ENCODE data around the gene UBALD2.
A peak's percentile ranks its signal among the peaks of the same experiment; 100 is the strongest.

Gene UBALD2

GRCh38 chr17:76307966-76308338 lies 42.8 kb downstream of the UBALD2 start, which contains the start of gene QRICH2:
Gene QRICH2, minus strand, starts transcription at chr17:76308276. Its CDS starts 278 bp downstream, at chr17:76307998.
- H3K27ac ChIP-seq, result no peak within 1 kb of the TSS
- no peak within 1 kb of the TSS for H3K9ac ChIP-seq
- no peaks in the 10 kb centered on the region for H3K36me3 ChIP-seq (ENCODE audit: control insufficient read depth, insufficient read depth, low read length)
- H3K9me3 ChIP-seq (ENCODE audit: control insufficient read depth, low read length), result no peaks in the 10 kb centered on the region
- H3K27me3 ChIP-seq (ENCODE audit: control insufficient read depth, insufficient read depth, low read length), result no peaks in the 10 kb centered on the region
- H3K4me1 ChIP-seq, result no peaks in the 10 kb centered on the region
- H2AFZ ChIP-seq, result no peak within 1 kb of the TSS
- no peak for TF ChIP-seq CTCF (IDR thresholded peaks at IDR 0.05)
- H3K4me2 ChIP-seq (ENCODE audit: low read length), result no peak within 1 kb of the TSS
- H3K79me2 ChIP-seq, result no peaks in the 10 kb centered on the region
- no peak within 1 kb of the TSS for H3K4me3 ChIP-seq (ENCODE audit: low read depth, low read length)

GRCh38 chr17:76309461-76309860 lies 44.3 kb downstream of the UBALD2 start:
- H3K9me3 ChIP-seq (ENCODE audit: control insufficient read depth, low read length), result no peaks in the 10 kb centered on the region
- no peak for TF ChIP-seq CTCF (IDR thresholded peaks at IDR 0.05)
- H3K79me2 ChIP-seq, result no peaks in the 10 kb centered on the region
- no peak overlapping the region for H3K9ac ChIP-seq
- no peak overlapping the region for H2AFZ ChIP-seq
- H3K27me3 ChIP-seq (ENCODE audit: control insufficient read depth, insufficient read depth, low read length), result no peaks in the 10 kb centered on the region
- no peak overlapping the region for H3K27ac ChIP-seq
- H3K4me1 ChIP-seq, result no peaks in the 10 kb centered on the region
- H3K36me3 ChIP-seq (ENCODE audit: control insufficient read depth, insufficient read depth, low read length), result no peaks in the 10 kb centered on the region
- H3K4me3 ChIP-seq (ENCODE audit: low read depth, low read length), result no peak overlapping the region
- H3K4me2 ChIP-seq (ENCODE audit: low read length), result no peak overlapping the region

GRCh38 chr17:76312735-76313134 lies 47.6 kb downstream of the UBALD2 start:
- Histone ChIP-seq H3K36me3 (ENCODE audit: control insufficient read depth, insufficient read depth, low read length) (no peaks in the 10 kb centered on the region), H3K4me2 (ENCODE audit: low read length) (no peak overlapping the region), H3K27ac (no peak overlapping the region), H3K9me3 (ENCODE audit: control insufficient read depth, low read length) (no peaks in the 10 kb centered on the region), H3K4me3 (ENCODE audit: low read depth, low read length) (no peak overlapping the region), H3K79me2 (no peaks in the 10 kb centered on the region), H2AFZ (no peak overlapping the region), H3K27me3 (ENCODE audit: control insufficient read depth, insufficient read depth, low read length) (no peaks in the 10 kb centered on the region), H3K4me1 (peaks cover 6% of the 10 kb centered on the region), H3K9ac (no peak overlapping the region)
- no peak for TF ChIP-seq CTCF (IDR thresholded peaks at IDR 0.05)

- Histone ChIP-seq H3K27ac (peak overlapping the region; percentile 21), H2AFZ (peak overlapping the region; percentile 6), H3K4me2 (ENCODE audit: low read length) (peak overlapping the region; percentile 57), H3K27me3 (ENCODE audit: control insufficient read depth, insufficient read depth, low read length) (no peaks in the 10 kb centered on the region), H3K4me3 (ENCODE audit: low read depth, low read length) (peak overlapping the region; percentile 39), H3K4me1 (peaks cover 6% of the 10 kb centered on the region), H3K9ac (no peak overlapping the region), H3K9me3 (ENCODE audit: control insufficient read depth, low read length) (no peaks in the 10 kb centered on the region), H3K79me2 (no peaks in the 10 kb centered on the region), H3K36me3 (ENCODE audit: control insufficient read depth, insufficient read depth, low read length) (no peaks in the 10 kb centered on the region)
- TF ChIP-seq CTCF (IDR thresholded peaks at IDR 0.05), result no peak
These were observed 49.5 kb downstream of the UBALD2 start for GRCh38 chr17:76314392-76315227.

- H3K9me3 ChIP-seq (ENCODE audit: control insufficient read depth, low read length), result no peaks in the 10 kb centered on the region
- H3K4me1 ChIP-seq, result peaks cover 6% of the 10 kb centered on the region
- H3K9ac ChIP-seq, result no peak overlapping the region
- no peak overlapping the region for H3K4me3 ChIP-seq (ENCODE audit: low read depth, low read length)
- no peaks in the 10 kb centered on the region for H3K79me2 ChIP-seq
- H3K27me3 ChIP-seq (ENCODE audit: control insufficient read depth, insufficient read depth, low read length), result no peaks in the 10 kb centered on the region
- no peak overlapping the region for H2AFZ ChIP-seq
- no peaks in the 10 kb centered on the region for H3K36me3 ChIP-seq (ENCODE audit: control insufficient read depth, insufficient read depth, low read length)
- no peak overlapping the region for H3K27ac ChIP-seq
- H3K4me2 ChIP-seq (ENCODE audit: low read length), result no peak overlapping the region
- no peak for TF ChIP-seq CTCF (IDR thresholded peaks at IDR 0.05)
These were observed 52.4 kb downstream of the UBALD2 start for GRCh38 chr17:76317535-76317934.
